Activated CD8-positive, alpha-beta memory T cell treated with anti-CD3 and anti-CD28 coated beads for 1 hour (primary cell): ENCODE measurements around the gene FICD.

Source experiments
- DNase-seq, 2 donors: peaks; one replicate each; pipeline ENCODE4 v3.0.0-alpha.2; 2020; ENCODE audit warnings: low read depth in 1 of 2; ENCODE audit errors: extremely low read depth in 1 of 2

Gene FICD

GRCh38 chr12:108565146-108565545 lies 50.1 kb downstream of the FICD start:
- DNase-seq, result no peak

GRCh38 chr12:108565976-108566375 lies 50.9 kb downstream of the FICD start:
- peak in 1 of 2 donors; percentile 42 for DNase-seq

- no peak for DNase-seq
Measured at GRCh38 chr12:108566452-108566851, 51.4 kb downstream of the FICD start.

- no peak for DNase-seq
Measured at GRCh38 chr12:108567406-108568337, 52.6 kb downstream of the FICD start.

GRCh38 chr12:108568338-108569154 lies 53.5 kb downstream of the FICD start:
- peak in 1 of 2 donors; percentile 29 for DNase-seq
